Peyer's patch (tissue), 4 donors: Measurements from ENCODE around the gene PTS.

Source experiments
- CTCF ChIP-seq, 6 experiments: fragments of 450-650 bp in 4 of 6; fragments of 200-600 bp in 2 of 6; sonication (generic) in 1 of 6; IDR thresholded peaks; one replicate each; pipeline ENCODE4 v1.5.1; 2017 to 2019; ENCODE audit warnings: antibody characterized with exemption in 6 of 6, mild to moderate bottlenecking in 3 of 6, moderate library complexity in 1 of 6
- POLR2A ChIP-seq, 2 donors: fragments of 450-650 bp; IDR thresholded peaks; one replicate each; pipeline ENCODE4 v1.5.1; 2017; ENCODE audit warnings: antibody characterized with exemption in 2 of 2, mild to moderate bottlenecking in 2 of 2, moderate library complexity in 2 of 2

- TF ChIP-seq CTCF (IDR thresholded peaks at IDR 0.05) (no peak), POLR2A (IDR thresholded peaks at IDR 0.05) (no peak)
These were observed 42.9 kb downstream of the PTS start for GRCh38 chr11:112269139-112269538.
